Measurements from ENCODE around the gene SFXN5.

- no peak for TF ChIP-seq CTCF (IDR thresholded peaks at IDR 0.05)
- no peak for TF ChIP-seq POLR2A (IDR thresholded peaks at IDR 0.05)
Observed at GRCh38 chr2:72940361-72940760, 131.2 kb downstream of the SFXN5 start.
